Activated T-cell treated with anti-CD3 and anti-CD28 coated beads, Interleukin-2, amount 50 U/mL, for 24 hours (primary cell): ENCODE results near the gene CLN3.
"Not testable (repeated sequence)": the region's sequence is repeated elsewhere in the genome, so short reads cannot be mapped to it uniquely, and the experiment has no call there.

Experiments used
- DNase-seq: peaks from one replicate; pipeline ENCODE4 v3.0.0-alpha.2; 2020
- H3K27ac Mint-ChIP-seq: 2 replicates; pipeline ENCODE4 v1.8.0; 2020; ENCODE audit warnings: mild to moderate bottlenecking, mixed read lengths
- H3K27me3 Mint-ChIP-seq: 2 replicates; pipeline ENCODE4 v1.8.0; 2020; ENCODE audit warnings: mixed read lengths
- H3K36me3 Mint-ChIP-seq: 2 replicates; pipeline ENCODE4 v1.8.0; 2020; ENCODE audit warnings: low read depth, mixed read lengths
- H3K4me1 Mint-ChIP-seq: 2 replicates; pipeline ENCODE4 v1.8.0; 2020; ENCODE audit warnings: low read depth, mixed read lengths
- H3K4me3 Mint-ChIP-seq: 2 replicates; pipeline ENCODE4 v1.8.0; 2020; ENCODE audit warnings: mild to moderate bottlenecking, moderate library complexity, mixed read lengths
- H3K9me3 Mint-ChIP-seq: 2 replicates; pipeline ENCODE4 v1.8.0; 2020; ENCODE audit warnings: mixed read lengths

CLN3 gene

GRCh38 chr16:28491970-28492474 is at the start of gene CLN3:
Gene CLN3 (minus strand): TSS chr16:28492074. CDS start chr16:28491759, 315 bp downstream.
- peaks cover 66% of the 10 kb centered on the region for H3K4me1 Mint-ChIP-seq
- H3K27ac Mint-ChIP-seq: peak within 1 kb of the TSS; percentile 100
- H3K4me3 Mint-ChIP-seq: peak within 1 kb of the TSS; percentile 93

GRCh38 chr16:28540346-28540745 is 48.5 kb upstream of the CLN3 start:
- Mint-ChIP-seq H3K36me3 (no peaks in the 10 kb centered on the region), H3K9me3 (no peaks in the 10 kb centered on the region), H3K27me3 (no peaks in the 10 kb centered on the region), H3K4me3 (no peak overlapping the region), H3K27ac (no peak overlapping the region), H3K4me1 (peaks cover 15% of the 10 kb centered on the region)
- no peak for DNase-seq

More at GRCh38 chr16:28491970-28492474, at the start of gene CLN3:
- peak; percentile 91 for DNase-seq
- H3K36me3 Mint-ChIP-seq: peaks cover 32% of the 10 kb centered on the region
- H3K27me3 Mint-ChIP-seq: no peaks in the 10 kb centered on the region
- H3K9me3 Mint-ChIP-seq: no peaks in the 10 kb centered on the region

GRCh38 chr16:28538733-28539596 is 47.1 kb upstream of the CLN3 start, which contains the start of gene NUPR1:
Gene NUPR1 (minus strand): TSS chr16:28538974. CDS start chr16:28538907, 67 bp downstream.
- Mint-ChIP-seq H3K9me3 (no peaks in the 10 kb centered on the region), H3K27me3 (no peaks in the 10 kb centered on the region), H3K4me1 (peaks cover 28% of the 10 kb centered on the region), H3K4me3 (no peak within 1 kb of the TSS), H3K36me3 (no peaks in the 10 kb centered on the region), H3K27ac (no peak within 1 kb of the TSS)
- DNase-seq: no peak

GRCh38 chr16:28537964-28538732 is 46.3 kb upstream of the CLN3 start:
- no peak overlapping the region for H3K27ac Mint-ChIP-seq
- H3K36me3 Mint-ChIP-seq: no peaks in the 10 kb centered on the region
- no peaks in the 10 kb centered on the region for H3K27me3 Mint-ChIP-seq
- peaks cover 31% of the 10 kb centered on the region for H3K4me1 Mint-ChIP-seq
- DNase-seq: no peak
- H3K4me3 Mint-ChIP-seq: no peak overlapping the region
- no peaks in the 10 kb centered on the region for H3K9me3 Mint-ChIP-seq

- DNase-seq: no peak
- no peaks in the 10 kb centered on the region for H3K27me3 Mint-ChIP-seq
- H3K9me3 Mint-ChIP-seq: no peaks in the 10 kb centered on the region
- H3K4me1 Mint-ChIP-seq: peaks cover 26% of the 10 kb centered on the region
- no peak overlapping the region for H3K27ac Mint-ChIP-seq
- no peaks in the 10 kb centered on the region for H3K36me3 Mint-ChIP-seq
- no peak overlapping the region for H3K4me3 Mint-ChIP-seq
Measured at GRCh38 chr16:28537076-28537475, 45.2 kb upstream of the CLN3 start.

GRCh38 chr16:28534542-28535373 is 42.9 kb upstream of the CLN3 start:
- Mint-ChIP-seq H3K36me3 (no peaks in the 10 kb centered on the region), H3K4me1 (peaks cover 26% of the 10 kb centered on the region), H3K4me3 (no peak overlapping the region), H3K27me3 (no peaks in the 10 kb centered on the region), H3K9me3 (no peaks in the 10 kb centered on the region), H3K27ac (peak overlapping the region; percentile 64)
- DNase-seq: no peak

GRCh38 chr16:28532940-28533647 is 41.2 kb upstream of the CLN3 start:
- no peaks in the 10 kb centered on the region for H3K36me3 Mint-ChIP-seq
- H3K9me3 Mint-ChIP-seq: no peaks in the 10 kb centered on the region
- H3K27ac Mint-ChIP-seq: no peak overlapping the region
- H3K4me3 Mint-ChIP-seq: no peak overlapping the region
- peaks cover 26% of the 10 kb centered on the region for H3K4me1 Mint-ChIP-seq
- DNase-seq: no peak
- H3K27me3 Mint-ChIP-seq: no peaks in the 10 kb centered on the region

- Mint-ChIP-seq H3K36me3 (no peaks in the 10 kb centered on the region), H3K27ac (no peak overlapping the region), H3K9me3 (no peaks in the 10 kb centered on the region), H3K4me1 (peaks cover 26% of the 10 kb centered on the region), H3K27me3 (no peaks in the 10 kb centered on the region), H3K4me3 (no peak overlapping the region)
- DNase-seq: no peak
Measured at GRCh38 chr16:28531777-28532744, 40.2 kb upstream of the CLN3 start.

GRCh38 chr16:28529124-28529523 is 37.2 kb upstream of the CLN3 start:
- H3K27ac Mint-ChIP-seq: no peak overlapping the region
- DNase-seq: no peak
- H3K4me1 Mint-ChIP-seq: peaks cover 12% of the 10 kb centered on the region
- no peak overlapping the region for H3K4me3 Mint-ChIP-seq
- no peaks in the 10 kb centered on the region for H3K36me3 Mint-ChIP-seq
- no peaks in the 10 kb centered on the region for H3K27me3 Mint-ChIP-seq
- H3K9me3 Mint-ChIP-seq: no peaks in the 10 kb centered on the region

GRCh38 chr16:28528463-28528867 is 36.6 kb upstream of the CLN3 start:
- Mint-ChIP-seq H3K4me1 (peaks cover 9% of the 10 kb centered on the region), H3K27me3 (no peaks in the 10 kb centered on the region), H3K9me3 (no peaks in the 10 kb centered on the region), H3K27ac (no peak overlapping the region), H3K36me3 (no peaks in the 10 kb centered on the region), H3K4me3 (no peak overlapping the region)
- no peak for DNase-seq

GRCh38 chr16:28527985-28528384 is 36.1 kb upstream of the CLN3 start:
- Mint-ChIP-seq H3K9me3 (no peaks in the 10 kb centered on the region), H3K4me3 (no peak overlapping the region), H3K27ac (no peak overlapping the region), H3K36me3 (no peaks in the 10 kb centered on the region), H3K4me1 (peaks cover 8% of the 10 kb centered on the region), H3K27me3 (no peaks in the 10 kb centered on the region)
- DNase-seq: no peak

GRCh38 chr16:28527100-28527785 is 35.4 kb upstream of the CLN3 start:
- not testable (repeated sequence) for DNase-seq, H3K9me3 Mint-ChIP-seq, H3K27ac Mint-ChIP-seq, H3K4me1 Mint-ChIP-seq, H3K36me3 Mint-ChIP-seq, H3K27me3 Mint-ChIP-seq, H3K4me3 Mint-ChIP-seq
